Suprapubic skin (tissue), 4 donors: ENCODE results near the gene PDZD8. TPM values are rescaled to one million over a fixed set of nuclear protein-coding genes. Genes with fewer than 3 reads are reported as not detected.

ENCODE experiments used
- DNase-seq, 2 donors: peaks; one replicate each; pipeline ENCODE4 v3.0.0-alpha.2; 2019; ENCODE audit warnings: low spot score in 2 of 2
- H3K27ac ChIP-seq: fragments of 200-600 bp; sonication (generic); one replicate; pipeline ENCODE4 v1.5.1; 2019
- H3K27me3 ChIP-seq: fragments of 200-600 bp; sonication (generic); one replicate; pipeline ENCODE4 v1.5.1; 2019
- H3K36me3 ChIP-seq: fragments of 200-600 bp; sonication (generic); one replicate; pipeline ENCODE4 v1.5.1; 2019
- H3K4me1 ChIP-seq: fragments of 200-600 bp; sonication (generic); one replicate; pipeline ENCODE4 v1.5.1; 2019
- H3K4me3 ChIP-seq: fragments of 200-600 bp; sonication (generic); one replicate; pipeline ENCODE4 v1.5.1; 2019; ENCODE audit warnings: mild to moderate bottlenecking
- H3K9me3 ChIP-seq: fragments of 200-600 bp; sonication (generic); one replicate; pipeline ENCODE4 v1.5.1; 2019
- EP300 ChIP-seq: sonication (generic); formaldehyde crosslinking; IDR thresholded peaks from one replicate; pipeline ENCODE4 v1.6.1; 2017; ENCODE audit warnings: antibody characterized with exemption
- POLR2A ChIP-seq, 2 donors: fragments of 450-650 bp; IDR thresholded peaks; one replicate each; pipeline ENCODE4 v1.6.1; 2017; ENCODE audit warnings: antibody characterized with exemption in 2 of 2, mild to moderate bottlenecking in 2 of 2, moderate library complexity in 2 of 2
- POLR2AphosphoS5 ChIP-seq, 3 donors: sonication (generic); formaldehyde crosslinking; IDR thresholded peaks; one replicate each; pipeline ENCODE4 v1.6.1; 2017; ENCODE audit warnings: antibody characterized with exemption in 3 of 3
- WGBS: methylation state at CpG from one replicate; pipeline ENCODE4 v1.1.5; 2018; 5-methylcytosine and 5-hydroxymethylcytosine counted together
- total RNA-seq, 4 donors: library from RNA; depleted of rRNA; stranded (reverse); fragments of >200 nt; gene quantifications; one replicate each; pipeline ENCODE4 v1.1.0, GENCODE V29; 2016
- TF ChIP-seq, protein P1 (sequence below), 2 donors: fragments of 200-600 bp in 1 of 2; fragments of 450-650 bp in 1 of 2; sonication (generic) in 1 of 2; IDR thresholded peaks; one replicate each; pipeline ENCODE4 v1.5.1; 2016 to 2019; ENCODE audit warnings: antibody characterized with exemption in 2 of 2, mild to moderate bottlenecking in 1 of 2, moderate library complexity in 1 of 2

The PDZD8 gene, protein sequence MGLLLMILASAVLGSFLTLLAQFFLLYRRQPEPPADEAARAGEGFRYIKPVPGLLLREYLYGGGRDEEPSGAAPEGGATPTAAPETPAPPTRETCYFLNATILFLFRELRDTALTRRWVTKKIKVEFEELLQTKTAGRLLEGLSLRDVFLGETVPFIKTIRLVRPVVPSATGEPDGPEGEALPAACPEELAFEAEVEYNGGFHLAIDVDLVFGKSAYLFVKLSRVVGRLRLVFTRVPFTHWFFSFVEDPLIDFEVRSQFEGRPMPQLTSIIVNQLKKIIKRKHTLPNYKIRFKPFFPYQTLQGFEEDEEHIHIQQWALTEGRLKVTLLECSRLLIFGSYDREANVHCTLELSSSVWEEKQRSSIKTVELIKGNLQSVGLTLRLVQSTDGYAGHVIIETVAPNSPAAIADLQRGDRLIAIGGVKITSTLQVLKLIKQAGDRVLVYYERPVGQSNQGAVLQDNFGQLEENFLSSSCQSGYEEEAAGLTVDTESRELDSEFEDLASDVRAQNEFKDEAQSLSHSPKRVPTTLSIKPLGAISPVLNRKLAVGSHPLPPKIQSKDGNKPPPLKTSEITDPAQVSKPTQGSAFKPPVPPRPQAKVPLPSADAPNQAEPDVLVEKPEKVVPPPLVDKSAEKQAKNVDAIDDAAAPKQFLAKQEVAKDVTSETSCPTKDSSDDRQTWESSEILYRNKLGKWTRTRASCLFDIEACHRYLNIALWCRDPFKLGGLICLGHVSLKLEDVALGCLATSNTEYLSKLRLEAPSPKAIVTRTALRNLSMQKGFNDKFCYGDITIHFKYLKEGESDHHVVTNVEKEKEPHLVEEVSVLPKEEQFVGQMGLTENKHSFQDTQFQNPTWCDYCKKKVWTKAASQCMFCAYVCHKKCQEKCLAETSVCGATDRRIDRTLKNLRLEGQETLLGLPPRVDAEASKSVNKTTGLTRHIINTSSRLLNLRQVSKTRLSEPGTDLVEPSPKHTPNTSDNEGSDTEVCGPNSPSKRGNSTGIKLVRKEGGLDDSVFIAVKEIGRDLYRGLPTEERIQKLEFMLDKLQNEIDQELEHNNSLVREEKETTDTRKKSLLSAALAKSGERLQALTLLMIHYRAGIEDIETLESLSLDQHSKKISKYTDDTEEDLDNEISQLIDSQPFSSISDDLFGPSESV
- total RNA-seq: 10 to 100 TPM; 23.7 to 46.2 (median 36.4) TPM

DNA sequence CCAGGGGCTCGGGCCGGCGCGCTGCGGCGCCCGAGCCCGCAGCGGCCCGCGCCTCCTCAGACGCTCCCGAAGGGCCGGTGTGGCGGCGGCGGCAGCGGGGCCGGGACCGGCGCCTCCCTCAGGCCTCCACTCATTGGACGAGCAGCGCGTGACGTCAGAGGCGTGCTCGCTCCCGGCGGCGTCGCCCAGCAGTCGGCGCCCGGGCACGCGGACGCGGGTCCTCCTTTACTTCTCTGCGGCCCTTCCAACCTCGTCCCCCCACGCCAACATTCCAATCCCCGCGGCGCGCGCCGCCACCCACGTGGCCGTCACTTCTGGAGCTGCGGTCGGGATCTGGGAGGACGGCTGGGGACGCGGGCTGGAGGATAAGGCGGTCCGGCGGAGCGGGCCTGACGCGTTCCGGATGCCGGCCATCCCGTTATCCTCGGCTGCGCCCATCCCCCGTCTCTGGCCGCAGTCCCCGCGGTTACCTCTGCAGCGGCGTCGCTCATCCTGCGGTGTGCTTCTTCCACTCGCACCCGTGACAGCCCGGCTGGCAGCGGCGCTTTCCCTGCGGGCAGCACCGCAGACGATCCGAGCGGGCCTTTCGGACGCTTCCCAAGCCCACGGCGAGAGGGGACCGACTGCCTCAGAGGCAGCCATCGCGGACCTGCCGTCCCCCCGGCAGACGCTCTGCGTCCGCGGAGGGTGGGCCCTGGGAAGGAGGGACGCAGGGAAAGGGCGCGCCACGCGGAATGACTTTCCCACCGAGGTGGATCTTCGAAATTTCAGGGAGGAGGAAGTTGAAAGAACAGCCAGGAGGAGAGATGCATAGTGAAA lies at the start of gene PDZD8:
PDZD8 (minus strand) TSS at position 81 of the 819 bp plus-strand sequence. CDS start 213 bp downstream, outside the sequence.
- under 1% methylated on average over 40 of the region's 103 CpGs for WGBS
- Histone ChIP-seq H3K9me3 (no peaks in the 10 kb centered on the region), H3K27ac (peak within 1 kb of the TSS; percentile 96), H3K27me3 (peaks cover 4% of the 10 kb centered on the region), H3K4me1 (peaks cover 41% of the 10 kb centered on the region), H3K36me3 (no peaks in the 10 kb centered on the region), H3K4me3 (peak within 1 kb of the TSS; percentile 84)
- peak; percentile 80 to 89 for TF ChIP-seq POLR2A (IDR thresholded peaks at IDR 0.05)
- TF ChIP-seq EP300: no peak
- peak in 1 of 3 donors; percentile 64 for TF ChIP-seq POLR2AphosphoS5 (IDR thresholded peaks at IDR 0.05)
- DNase-seq: peak; percentile 95 to 97

DNA sequence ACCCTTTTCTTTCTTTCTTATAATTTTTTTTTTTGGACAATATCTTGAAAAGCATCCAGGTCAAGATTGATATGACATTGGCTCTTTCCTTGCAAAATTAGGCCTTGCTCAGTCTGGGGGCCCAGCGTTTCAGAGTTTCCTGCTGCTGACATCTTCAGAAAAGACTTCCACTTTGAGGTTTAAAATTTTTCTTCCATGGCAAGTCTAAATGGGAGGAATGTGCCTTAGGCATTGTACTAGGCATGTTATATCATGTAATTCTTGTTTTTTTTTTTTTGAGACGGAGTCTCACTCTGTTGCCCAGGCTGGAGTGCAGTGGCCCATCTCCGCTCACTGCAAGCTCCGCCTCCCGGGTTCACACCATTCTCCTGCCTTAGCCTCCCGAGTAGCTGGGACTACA lies 48.9 kb upstream of the PDZD8 start:
- H3K36me3 ChIP-seq: no peaks in the 10 kb centered on the region
- no peaks in the 10 kb centered on the region for H3K27me3 ChIP-seq
- H3K4me1 ChIP-seq: no peaks in the 10 kb centered on the region
- no peak overlapping the region for H3K4me3 ChIP-seq
- DNase-seq: no peak
- no peaks in the 10 kb centered on the region for H3K9me3 ChIP-seq
- TF ChIP-seq, protein P1, sequence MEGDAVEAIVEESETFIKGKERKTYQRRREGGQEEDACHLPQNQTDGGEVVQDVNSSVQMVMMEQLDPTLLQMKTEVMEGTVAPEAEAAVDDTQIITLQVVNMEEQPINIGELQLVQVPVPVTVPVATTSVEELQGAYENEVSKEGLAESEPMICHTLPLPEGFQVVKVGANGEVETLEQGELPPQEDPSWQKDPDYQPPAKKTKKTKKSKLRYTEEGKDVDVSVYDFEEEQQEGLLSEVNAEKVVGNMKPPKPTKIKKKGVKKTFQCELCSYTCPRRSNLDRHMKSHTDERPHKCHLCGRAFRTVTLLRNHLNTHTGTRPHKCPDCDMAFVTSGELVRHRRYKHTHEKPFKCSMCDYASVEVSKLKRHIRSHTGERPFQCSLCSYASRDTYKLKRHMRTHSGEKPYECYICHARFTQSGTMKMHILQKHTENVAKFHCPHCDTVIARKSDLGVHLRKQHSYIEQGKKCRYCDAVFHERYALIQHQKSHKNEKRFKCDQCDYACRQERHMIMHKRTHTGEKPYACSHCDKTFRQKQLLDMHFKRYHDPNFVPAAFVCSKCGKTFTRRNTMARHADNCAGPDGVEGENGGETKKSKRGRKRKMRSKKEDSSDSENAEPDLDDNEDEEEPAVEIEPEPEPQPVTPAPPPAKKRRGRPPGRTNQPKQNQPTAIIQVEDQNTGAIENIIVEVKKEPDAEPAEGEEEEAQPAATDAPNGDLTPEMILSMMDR (IDR thresholded peaks at IDR 0.05): no peak
- TF ChIP-seq POLR2A (IDR thresholded peaks at IDR 0.05) (no peak), EP300 (no peak)
- WGBS: 82% methylated on average over 6 of the region's 6 CpGs
- H3K27ac ChIP-seq: no peak overlapping the region

DNA sequence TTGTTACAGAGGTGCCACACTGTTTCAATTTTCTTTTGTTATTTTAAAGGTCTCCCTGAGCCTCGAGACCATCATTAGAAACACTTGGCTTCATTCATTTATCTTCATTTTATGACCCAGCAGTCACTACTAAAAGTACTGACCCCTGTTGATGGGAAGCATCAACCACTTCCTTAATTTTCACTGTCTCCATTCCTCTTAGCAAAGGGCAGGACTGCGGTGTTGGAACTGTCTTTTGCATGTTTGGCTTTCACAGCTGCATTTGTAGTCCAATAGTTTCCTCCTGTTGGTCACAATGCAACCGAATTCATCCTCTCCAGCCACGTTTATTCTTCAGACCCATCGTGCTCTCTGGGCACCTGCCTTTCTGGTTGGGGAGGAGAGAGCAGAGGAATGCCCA lies 46.7 kb upstream of the PDZD8 start:
- WGBS: 84% methylated on average over 5 of the region's 5 CpGs
- Histone ChIP-seq H3K9me3 (no peaks in the 10 kb centered on the region), H3K36me3 (no peaks in the 10 kb centered on the region), H3K27ac (no peak overlapping the region), H3K27me3 (no peaks in the 10 kb centered on the region), H3K4me1 (no peaks in the 10 kb centered on the region), H3K4me3 (no peak overlapping the region)
- TF ChIP-seq POLR2A (IDR thresholded peaks at IDR 0.05) (no peak), EP300 (no peak), POLR2AphosphoS5 (IDR thresholded peaks at IDR 0.05) (no peak)
- TF ChIP-seq, protein P1 (IDR thresholded peaks at IDR 0.05): no peak
- no peak for DNase-seq

DNA sequence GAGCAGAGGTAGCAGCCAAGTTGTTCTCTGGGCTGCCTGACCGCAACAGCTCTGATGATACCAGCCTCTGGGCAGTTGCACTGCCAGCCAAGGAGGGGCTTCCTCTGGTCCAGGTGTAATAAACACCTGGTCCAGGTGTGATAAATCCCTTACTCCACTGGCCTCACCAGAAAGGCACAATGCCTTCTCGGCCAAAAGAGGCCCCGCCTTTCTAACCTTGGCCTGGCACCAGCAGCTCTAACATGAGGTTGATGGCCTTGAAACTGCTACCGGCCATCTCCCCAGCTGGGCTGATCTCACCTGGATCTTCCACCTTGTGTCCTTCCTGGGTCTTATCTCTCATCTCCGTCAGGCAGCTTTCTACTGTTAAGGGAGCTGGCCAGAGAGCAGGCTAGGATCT lies 45.5 kb upstream of the PDZD8 start:
- Histone ChIP-seq H3K9me3 (no peaks in the 10 kb centered on the region), H3K4me1 (no peaks in the 10 kb centered on the region), H3K27ac (no peak overlapping the region), H3K4me3 (no peak overlapping the region), H3K36me3 (no peaks in the 10 kb centered on the region), H3K27me3 (no peaks in the 10 kb centered on the region)
- TF ChIP-seq POLR2AphosphoS5 (IDR thresholded peaks at IDR 0.05) (no peak), EP300 (no peak), POLR2A (IDR thresholded peaks at IDR 0.05) (no peak)
- TF ChIP-seq, protein P1 (IDR thresholded peaks at IDR 0.05): no peak
- WGBS: 80% methylated on average over 5 of the region's 5 CpGs
- DNase-seq: no peak

DNA sequence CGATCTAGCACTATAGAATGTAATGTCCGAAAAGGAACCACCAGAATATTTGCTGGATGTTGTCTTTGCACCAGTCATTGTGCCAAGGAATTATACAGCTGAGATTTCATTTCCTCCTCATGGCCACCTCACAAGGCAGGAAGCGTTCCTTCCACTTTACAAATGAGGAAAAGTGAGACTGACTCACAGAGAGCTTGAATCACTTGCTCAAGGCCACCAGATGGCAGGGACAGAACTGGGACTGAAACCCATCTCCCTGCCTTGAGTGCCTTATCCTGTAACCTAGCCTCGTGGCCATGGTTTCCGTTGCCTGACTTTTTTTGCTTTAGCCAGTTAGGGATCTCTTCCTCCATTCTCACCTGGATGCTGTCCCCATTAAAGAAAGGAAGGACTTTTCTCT lies 44.7 kb upstream of the PDZD8 start:
- Histone ChIP-seq H3K36me3 (no peaks in the 10 kb centered on the region), H3K4me1 (no peaks in the 10 kb centered on the region), H3K9me3 (no peaks in the 10 kb centered on the region), H3K4me3 (no peak overlapping the region), H3K27me3 (no peaks in the 10 kb centered on the region), H3K27ac (no peak overlapping the region)
- 75% methylated on average over 5 of the region's 5 CpGs for WGBS
- TF ChIP-seq POLR2AphosphoS5 (IDR thresholded peaks at IDR 0.05): no peak
- TF ChIP-seq EP300: no peak
- no peak for TF ChIP-seq POLR2A (IDR thresholded peaks at IDR 0.05)
- TF ChIP-seq, protein P1 (IDR thresholded peaks at IDR 0.05): no peak
- DNase-seq: no peak
